GM23338 (cell line): Measurements from ENCODE around the gene CDH23. TPM values are rescaled to one million over a fixed set of nuclear protein-coding genes. Genes with fewer than 3 reads are reported as not detected.

ENCODE experiments used
- ATAC-seq: fragments of 200-7000 bp; cut with Tn5 transposase; 3 replicates; pipeline ENCODE4 v1.9.1; 2020
- DNase-seq: peaks from one replicate; pipeline ENCODE4 v3.0.0-alpha.2; 2015; ENCODE audit warnings: low spot score
- H2AFZ ChIP-seq: fragments of 200-600 bp; sonication (generic); 2 replicates; pipeline ENCODE4 v1.8.0; 2016; ENCODE audit warnings: antibody characterized with exemption, mild to moderate bottlenecking, moderate library complexity
- H3F3A ChIP-seq: fragments of 200-600 bp; sonication (generic); replicated peaks from 2 replicates; pipeline ENCODE4 v1.8.0; 2017; ENCODE audit warnings: antibody characterized with exemption, mixed run types, low read depth
- H3K27ac ChIP-seq: fragments of 200-600 bp; sonication (generic); 2 replicates; pipeline ENCODE4 v1.6.1; 2016; ENCODE audit warnings: low read depth
- H3K27me3 ChIP-seq: fragments of 200-600 bp; sonication (generic); 2 replicates; pipeline ENCODE4 v1.8.0; 2016; ENCODE audit warnings: mild to moderate bottlenecking, mixed run types, moderate library complexity; ENCODE audit not compliant: insufficient read depth
- H3K36me3 ChIP-seq: fragments of 200-600 bp; sonication (generic); 2 replicates; pipeline ENCODE4 v1.8.0; 2016; ENCODE audit warnings: mild to moderate bottlenecking; ENCODE audit not compliant: insufficient read depth
- H3K4me1 ChIP-seq: fragments of 200-600 bp; sonication (generic); 2 replicates; pipeline ENCODE4 v1.8.0; 2016; ENCODE audit warnings: mild to moderate bottlenecking, moderate library complexity; ENCODE audit not compliant: insufficient read depth
- H3K4me2 ChIP-seq: fragments of 200-600 bp; sonication (generic); 2 replicates; pipeline ENCODE4 v1.7.1; 2017; ENCODE audit warnings: mixed run types
- H3K4me3 ChIP-seq: fragments of 200-600 bp; sonication (generic); 2 replicates; pipeline ENCODE4 v1.6.1; 2016; ENCODE audit warnings: mixed run types
- H3K79me2 ChIP-seq: fragments of 200-600 bp; sonication (generic); replicated peaks from 2 replicates; pipeline ENCODE4 v1.8.0; 2017; ENCODE audit warnings: mild to moderate bottlenecking; ENCODE audit not compliant: insufficient read depth
- H3K9me2 ChIP-seq: fragments of 200-600 bp; sonication (generic); 2 replicates; pipeline ENCODE4 v1.8.0; 2017; ENCODE audit not compliant: insufficient read depth
- H4K20me1 ChIP-seq: fragments of 200-600 bp; sonication (generic); replicated peaks from 2 replicates; pipeline ENCODE4 v1.8.0; 2017; ENCODE audit warnings: mild to moderate bottlenecking; ENCODE audit not compliant: insufficient read depth
- H3K27ac Mint-ChIP-seq: 2 replicates; pipeline ENCODE4 v1.8.0; 2020; ENCODE audit warnings: inconsistent platforms, mild to moderate bottlenecking, moderate library complexity, mixed read lengths
- H3K27me3 Mint-ChIP-seq: 3 replicates; pipeline ENCODE4 v1.8.0; 2022; ENCODE audit warnings: low read depth, mild to moderate bottlenecking, moderate library complexity, mixed read lengths, inconsistent platforms; ENCODE audit not compliant: insufficient read depth, poor library complexity
- H3K36me3 Mint-ChIP-seq: 3 replicates; pipeline ENCODE4 v1.8.0; 2021; ENCODE audit warnings: low read depth, mild to moderate bottlenecking, inconsistent platforms, moderate library complexity, mixed read lengths
- H3K4me1 Mint-ChIP-seq: 3 replicates; pipeline ENCODE4 v1.8.0; 2020; ENCODE audit warnings: mild to moderate bottlenecking, inconsistent platforms, mixed read lengths
- H3K4me3 Mint-ChIP-seq: 3 replicates; pipeline ENCODE4 v1.8.0; 2021; ENCODE audit warnings: moderate library complexity, mild to moderate bottlenecking, inconsistent platforms, mixed read lengths
- H3K9me3 Mint-ChIP-seq: 3 replicates; pipeline ENCODE4 v1.8.0; 2020; ENCODE audit warnings: moderate library complexity, mild to moderate bottlenecking, inconsistent platforms, mixed read lengths
- CREB1 ChIP-seq: fragments of 250-450 bp; sonication (Bioruptor Pico); IDR thresholded peaks from 2 replicates; pipeline ENCODE4 v1.5.0; 2020; ENCODE audit warnings: low read depth, mild to moderate bottlenecking, moderate library complexity
- CTCF ChIP-seq, 2 experiments: fragments of 200-600 bp in 1 of 2; sonication (generic) in 1 of 2; conservative IDR thresholded peaks; 2 replicates each; pipeline versions ENCODE4 v1.5.1 to v1.6.1; 2016 to 2017; ENCODE audit warnings: antibody characterized with exemption in 2 of 2, low read depth in 2 of 2, mild to moderate bottlenecking in 2 of 2, moderate library complexity in 1 of 2
- ETS1 ChIP-seq: IDR thresholded peaks from 2 replicates; pipeline ENCODE4 v1.6.1; 2016; ENCODE audit warnings: antibody characterized with exemption
- EZH2 ChIP-seq: fragments of 200-600 bp; sonication (generic); IDR thresholded peaks from one replicate; pipeline ENCODE4 v1.8.0; 2017; ENCODE audit warnings: antibody characterized with exemption, mild to moderate bottlenecking, low read depth; ENCODE audit not compliant: unreplicated experiment
- EZH2phosphoT487 ChIP-seq: fragments of 200-600 bp; sonication (generic); IDR thresholded peaks from one replicate; pipeline ENCODE4 v1.8.1; 2018; ENCODE audit warnings: antibody characterized with exemption; ENCODE audit not compliant: unreplicated experiment
- JUNB ChIP-seq: IDR thresholded peaks from one replicate; pipeline ENCODE4 v1.6.1; 2016; ENCODE audit warnings: antibody characterized with exemption; ENCODE audit not compliant: unreplicated experiment
- NANOG ChIP-seq: IDR thresholded peaks from 2 replicates; pipeline ENCODE4 v1.6.1; 2016; ENCODE audit warnings: antibody characterized with exemption, borderline replicate concordance
- POLR2AphosphoS5 ChIP-seq: IDR thresholded peaks from 2 replicates; pipeline ENCODE4 v1.6.1; 2016; ENCODE audit warnings: antibody characterized with exemption, low read depth
- REST ChIP-seq: IDR thresholded peaks from one replicate; pipeline ENCODE4 v1.6.1; 2018; ENCODE audit warnings: antibody characterized with exemption; ENCODE audit not compliant: unreplicated experiment
- STAT1 ChIP-seq: IDR thresholded peaks from one replicate; pipeline ENCODE4 v1.6.1; 2016; ENCODE audit warnings: antibody characterized with exemption; ENCODE audit not compliant: unreplicated experiment
- ZNF114 ChIP-seq: fragments of 250-450 bp; sonication (Bioruptor Pico); IDR thresholded peaks from 2 replicates; pipeline ENCODE4 v1.5.0; 2020; ENCODE audit warnings: mild to moderate bottlenecking, moderate library complexity
- ZNF331 ChIP-seq: fragments of 250-450 bp; sonication (Bioruptor Pico); IDR thresholded peaks from 2 replicates; pipeline ENCODE4 v1.5.0; 2020; ENCODE audit warnings: low read depth, mild to moderate bottlenecking, moderate library complexity
- ZNF462 ChIP-seq: fragments of 250-450 bp; sonication (Bioruptor Pico); IDR thresholded peaks from 2 replicates; pipeline ENCODE4 v1.5.0; 2020; ENCODE audit warnings: mild to moderate bottlenecking, moderate library complexity
- polyA plus RNA-seq: library from polyadenylated mRNA; unstranded; fragments of >200 nt; fragmentation: Nextera tagmentation; extraction: Ambion mirVana; gene quantifications from 2 replicates; pipeline ENCODE4 v1.2.1, GENCODE V29; 2016
- total RNA-seq: library from RNA; depleted of rRNA; stranded (reverse); fragments of >200 nt; shearing (Covaris generic); gene quantifications from 2 replicates; pipeline ENCODE4 v1.2.3, GENCODE V29; 2014

The CDH23 gene
- total and polyA plus RNA-seq, 2 experiments from 2014 or later, result 0.95 to 4.3 TPM

GRCh38 chr10:71394926-71395562 is 1.7 kb upstream of the CDH23 start:
- H3K36me3 Mint-ChIP-seq, result no peaks in the 10 kb centered on the region
- H3K27me3 ChIP-seq, result peaks cover 44% of the 10 kb centered on the region
- H3K79me2 ChIP-seq, result no peaks in the 10 kb centered on the region
- DNase-seq (no peak), ATAC-seq (no peak)
- no peak overlapping the region for H2AFZ ChIP-seq
- no peak overlapping the region for H3K4me3 ChIP-seq
- peaks cover 46% of the 10 kb centered on the region for H3K27me3 Mint-ChIP-seq
- no peaks in the 10 kb centered on the region for H3K9me2 ChIP-seq
- peaks cover 20% of the 10 kb centered on the region for H3K4me1 Mint-ChIP-seq
- no peak overlapping the region for H3K4me2 ChIP-seq
- no peak overlapping the region for H3K4me3 Mint-ChIP-seq
- H3K27ac Mint-ChIP-seq, result no peak overlapping the region
- H3K4me1 ChIP-seq, result peaks cover 21% of the 10 kb centered on the region
- H4K20me1 ChIP-seq, result 0 out of 2 replicates have a peak, but pooled peaks cover 5% of the 10 kb centered on the region
- no peaks in the 10 kb centered on the region for H3K9me3 Mint-ChIP-seq
- TF ChIP-seq EZH2phosphoT487 (no peak), ZNF114 (CRISPR knock-in tag) (no peak), STAT1 (no peak), REST (no peak), CREB1 (CRISPR knock-in tag) (no peak), NANOG (no peak), CTCF (conservative IDR thresholded peaks at IDR 0.05; ENCODE audit: low read depth in 2 of 2) (no peak), POLR2AphosphoS5 (no peak), ETS1 (no peak), ZNF331 (no peak), ZNF462 (no peak), JUNB (no peak), EZH2 (no peak)
- H3K27ac ChIP-seq, result no peak overlapping the region
- H3K36me3 ChIP-seq, result no peaks in the 10 kb centered on the region
- H3F3A ChIP-seq, result 0 out of 2 replicates have a peak, but pooled peaks cover 3% of the 10 kb centered on the region
